Measurements from ENCODE around the gene CD163.
"Not testable (repeated sequence)": the region's sequence is repeated elsewhere in the genome, so short reads cannot be mapped to it uniquely, and the experiment has no call there.

CD163 gene

DNA sequence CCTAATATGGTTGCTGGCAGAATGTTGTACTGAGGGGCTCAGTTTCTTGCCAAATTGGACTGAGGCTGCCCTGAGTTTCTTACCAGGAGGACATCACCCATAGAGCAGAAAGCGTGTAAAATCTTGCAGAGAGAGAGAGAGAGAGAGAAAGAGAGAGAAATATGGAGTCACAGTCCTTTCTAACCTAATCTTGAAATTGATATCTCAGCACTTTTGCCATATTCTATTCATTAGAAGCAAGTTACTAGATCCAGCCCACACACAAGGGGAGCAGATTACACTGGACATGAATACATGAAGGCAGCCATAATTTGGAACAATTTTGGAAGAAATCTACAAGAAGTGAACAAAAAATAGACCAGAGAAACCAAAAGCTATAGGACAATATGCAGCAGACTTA, 55.5 kb downstream of the CD163 start:
- H3K9me3 ChIP-seq (ENCODE audit: control insufficient read depth in 1 of 2, low read length in 2 of 2), result no peaks in the 10 kb centered on the region
- H3K27me3 ChIP-seq (ENCODE audit: low read depth, low read length), result no peaks in the 10 kb centered on the region
- H3K4me3 ChIP-seq (ENCODE audit: low read depth in 1 of 2, low read length in 2 of 2), result no peak overlapping the region
- no peaks in the 10 kb centered on the region for H3K36me3 ChIP-seq (ENCODE audit: control insufficient read depth in 1 of 2, insufficient read depth in 2 of 2, low read length in 2 of 2)
- H3K27ac ChIP-seq (ENCODE audit: low read length), result no peak overlapping the region
- no peaks in the 10 kb centered on the region for H3K4me1 ChIP-seq (ENCODE audit: control insufficient read depth in 1 of 2, insufficient read depth in 2 of 2, low read length in 2 of 2)

GRCh38 chr12:7444537-7444936, 59.0 kb downstream of the CD163 start:
- Histone ChIP-seq H3K4me1 (ENCODE audit: control insufficient read depth in 1 of 2, insufficient read depth in 2 of 2, low read length in 2 of 2) (no peaks in the 10 kb centered on the region), H3K4me3 (ENCODE audit: low read depth in 1 of 2, low read length in 2 of 2) (no peak overlapping the region), H3K27ac (ENCODE audit: low read length) (no peak overlapping the region)

GRCh38 chr12:7444076-7444475, 59.5 kb downstream of the CD163 start, which contains the start of gene CD163L1:
Gene CD163L1, minus strand, starts transcription at chr12:7444153. Its CDS starts 26 bp downstream, at chr12:7444127.
- H3K4me1 ChIP-seq (ENCODE audit: control insufficient read depth in 1 of 2, insufficient read depth in 2 of 2, low read length in 2 of 2), result no peaks in the 10 kb centered on the region
- H3K27me3 ChIP-seq (ENCODE audit: low read depth, low read length), result no peaks in the 10 kb centered on the region
- H3K36me3 ChIP-seq (ENCODE audit: control insufficient read depth in 1 of 2, insufficient read depth in 2 of 2, low read length in 2 of 2), result no peaks in the 10 kb centered on the region
- no peak within 1 kb of the TSS for H3K4me3 ChIP-seq (ENCODE audit: low read depth in 1 of 2, low read length in 2 of 2)
- no peaks in the 10 kb centered on the region for H3K9me3 ChIP-seq (ENCODE audit: control insufficient read depth in 1 of 2, low read length in 2 of 2)
- no peak within 1 kb of the TSS for H3K27ac ChIP-seq (ENCODE audit: low read length)

More at GRCh38 chr12:7444537-7444936, 59.0 kb downstream of the CD163 start:
- Histone ChIP-seq H3K27me3 (ENCODE audit: low read depth, low read length) (no peaks in the 10 kb centered on the region), H3K9me3 (ENCODE audit: control insufficient read depth in 1 of 2, low read length in 2 of 2) (no peaks in the 10 kb centered on the region), H3K36me3 (ENCODE audit: control insufficient read depth in 1 of 2, insufficient read depth in 2 of 2, low read length in 2 of 2) (no peaks in the 10 kb centered on the region)

GRCh38 chr12:7441216-7441615, 62.4 kb downstream of the CD163 start:
- Histone ChIP-seq H3K27me3 (ENCODE audit: low read depth, low read length) (no peaks in the 10 kb centered on the region), H3K4me3 (ENCODE audit: low read depth in 1 of 2, low read length in 2 of 2) (no peak overlapping the region), H3K9me3 (ENCODE audit: control insufficient read depth in 1 of 2, low read length in 2 of 2) (no peaks in the 10 kb centered on the region), H3K36me3 (ENCODE audit: control insufficient read depth in 1 of 2, insufficient read depth in 2 of 2, low read length in 2 of 2) (no peaks in the 10 kb centered on the region), H3K27ac (ENCODE audit: low read length) (no peak overlapping the region), H3K4me1 (ENCODE audit: control insufficient read depth in 1 of 2, insufficient read depth in 2 of 2, low read length in 2 of 2) (no peaks in the 10 kb centered on the region)

DNA sequence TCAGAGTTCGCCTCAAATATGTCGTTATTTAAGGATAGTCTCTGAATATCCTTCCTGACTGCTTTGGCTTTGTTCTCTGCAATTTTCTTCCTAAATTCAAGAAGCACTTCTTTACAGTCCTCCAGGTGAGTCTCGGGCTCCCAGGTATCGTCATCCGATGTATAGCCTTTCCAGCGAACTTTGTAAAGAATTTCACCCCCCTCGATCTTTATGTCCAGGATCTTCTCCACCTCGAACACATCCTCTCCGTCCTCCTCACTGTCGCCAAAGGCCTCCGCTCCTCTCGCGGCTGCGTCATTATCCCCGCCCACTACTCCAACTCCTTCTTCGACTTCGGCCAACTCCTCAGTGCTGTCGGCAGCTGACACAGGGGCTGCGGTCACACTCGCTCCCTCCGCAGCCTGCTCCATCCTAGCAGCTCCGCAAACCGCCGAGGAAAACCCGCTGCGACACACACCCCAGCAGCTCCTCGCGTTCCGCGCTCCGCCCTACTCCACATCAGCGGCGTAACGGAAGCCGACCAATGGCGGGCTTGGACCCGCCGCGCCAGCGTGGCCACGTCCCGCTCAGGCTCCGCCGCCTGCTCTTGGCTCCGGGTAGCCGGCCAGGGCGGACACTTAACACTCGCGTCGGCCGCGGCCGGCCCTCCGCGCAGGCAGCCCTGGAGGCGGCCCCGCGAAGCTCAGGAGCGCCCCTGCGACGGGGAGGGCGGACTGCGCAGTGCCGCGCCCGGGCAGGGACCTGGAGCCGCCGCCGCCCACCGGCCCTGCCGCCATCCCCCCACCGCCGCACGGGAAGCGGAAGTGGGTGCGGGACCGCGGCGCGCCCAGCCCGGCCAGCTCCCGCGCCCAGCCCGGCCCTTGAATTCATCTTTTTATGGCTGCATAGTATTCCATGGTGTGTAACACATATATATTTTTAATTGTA, 63.7 kb downstream of the CD163 start:
- no peak overlapping the region for H3K27ac ChIP-seq (ENCODE audit: low read length)

GRCh38 chr12:7438291-7438995, 65.1 kb downstream of the CD163 start:
- not testable (repeated sequence) for H3K9me3 ChIP-seq (ENCODE audit: control insufficient read depth in 1 of 2, low read length in 2 of 2); H3K27ac ChIP-seq (ENCODE audit: low read length); H3K27me3 ChIP-seq (ENCODE audit: low read depth, low read length); H3K36me3 ChIP-seq (ENCODE audit: control insufficient read depth in 1 of 2, insufficient read depth in 2 of 2, low read length in 2 of 2); H3K4me3 ChIP-seq (ENCODE audit: low read depth in 1 of 2, low read length in 2 of 2); H3K4me1 ChIP-seq (ENCODE audit: control insufficient read depth in 1 of 2, insufficient read depth in 2 of 2, low read length in 2 of 2)

More for the DNA sequence above, 63.7 kb downstream of the CD163 start:
- peak overlapping the region in 1 of 2 donors; percentile 55 for H3K4me3 ChIP-seq (ENCODE audit: low read depth in 1 of 2, low read length in 2 of 2)
- H3K36me3 ChIP-seq (ENCODE audit: control insufficient read depth in 1 of 2, insufficient read depth in 2 of 2, low read length in 2 of 2), result no peaks in the 10 kb centered on the region
- no peaks in the 10 kb centered on the region for H3K4me1 ChIP-seq (ENCODE audit: control insufficient read depth in 1 of 2, insufficient read depth in 2 of 2, low read length in 2 of 2)
- H3K27me3 ChIP-seq (ENCODE audit: low read depth, low read length), result no peaks in the 10 kb centered on the region
- no peaks in the 10 kb centered on the region for H3K9me3 ChIP-seq (ENCODE audit: control insufficient read depth in 1 of 2, low read length in 2 of 2)

DNA sequence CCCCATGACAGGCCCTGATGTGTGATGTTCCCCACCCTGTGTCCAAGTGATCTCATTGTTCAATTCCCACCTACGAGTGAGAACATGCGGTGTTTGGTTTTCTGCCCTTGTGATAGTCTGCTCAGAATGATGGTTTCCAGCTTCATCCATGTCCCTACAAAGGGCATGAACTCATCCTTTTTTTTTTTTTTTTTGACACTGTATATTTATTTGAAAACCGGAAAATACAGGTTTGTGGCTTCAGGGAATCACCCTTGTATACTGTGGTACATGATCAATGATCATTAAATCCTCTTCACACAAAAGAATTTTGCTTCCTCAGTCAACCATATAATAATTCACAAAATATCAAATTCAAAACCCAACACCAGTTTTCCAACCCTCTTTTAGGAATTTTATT, 66.1 kb downstream of the CD163 start:
- H3K4me3 ChIP-seq (ENCODE audit: low read depth in 1 of 2, low read length in 2 of 2); H3K4me1 ChIP-seq (ENCODE audit: control insufficient read depth in 1 of 2, insufficient read depth in 2 of 2, low read length in 2 of 2); H3K27ac ChIP-seq (ENCODE audit: low read length); H3K27me3 ChIP-seq (ENCODE audit: low read depth, low read length); H3K9me3 ChIP-seq (ENCODE audit: control insufficient read depth in 1 of 2, low read length in 2 of 2); H3K36me3 ChIP-seq (ENCODE audit: control insufficient read depth in 1 of 2, insufficient read depth in 2 of 2, low read length in 2 of 2): not testable (repeated sequence)

DNA sequence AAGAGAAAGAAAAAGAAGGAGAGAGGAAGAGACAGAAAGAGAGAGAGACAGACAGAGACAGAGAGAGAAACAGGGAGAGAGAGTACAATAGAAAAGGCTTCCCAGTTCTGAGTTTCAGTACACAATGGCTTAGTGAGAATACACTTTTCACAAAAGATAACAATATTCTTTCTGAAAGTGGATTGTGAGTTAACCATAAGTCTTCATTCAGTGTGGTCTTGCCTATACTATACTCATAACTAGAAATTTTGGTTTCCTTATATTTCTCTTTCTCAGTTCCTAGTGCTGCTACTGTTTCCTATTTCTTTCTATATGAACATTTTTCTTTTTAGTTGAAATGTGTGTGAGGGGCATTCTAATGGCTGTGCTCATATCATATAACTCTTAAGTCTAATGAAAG, 68.9 kb downstream of the CD163 start:
- no peaks in the 10 kb centered on the region for H3K4me1 ChIP-seq (ENCODE audit: control insufficient read depth in 1 of 2, insufficient read depth in 2 of 2, low read length in 2 of 2)
- H3K27ac ChIP-seq (ENCODE audit: low read length), result no peak overlapping the region
- H3K4me3 ChIP-seq (ENCODE audit: low read depth in 1 of 2, low read length in 2 of 2), result no peak overlapping the region
- no peaks in the 10 kb centered on the region for H3K36me3 ChIP-seq (ENCODE audit: control insufficient read depth in 1 of 2, insufficient read depth in 2 of 2, low read length in 2 of 2)
- H3K27me3 ChIP-seq (ENCODE audit: low read depth, low read length), result no peaks in the 10 kb centered on the region
- no peaks in the 10 kb centered on the region for H3K9me3 ChIP-seq (ENCODE audit: control insufficient read depth in 1 of 2, low read length in 2 of 2)

- H3K36me3 ChIP-seq (ENCODE audit: control insufficient read depth in 1 of 2, insufficient read depth in 2 of 2, low read length in 2 of 2), result no peaks in the 10 kb centered on the region
- no peak overlapping the region for H3K27ac ChIP-seq (ENCODE audit: low read length)
- H3K4me1 ChIP-seq (ENCODE audit: control insufficient read depth in 1 of 2, insufficient read depth in 2 of 2, low read length in 2 of 2), result no peaks in the 10 kb centered on the region
- no peaks in the 10 kb centered on the region for H3K27me3 ChIP-seq (ENCODE audit: low read depth, low read length)
- H3K9me3 ChIP-seq (ENCODE audit: control insufficient read depth in 1 of 2, low read length in 2 of 2), result no peaks in the 10 kb centered on the region
- no peak overlapping the region for H3K4me3 ChIP-seq (ENCODE audit: low read depth in 1 of 2, low read length in 2 of 2)
Measured at GRCh38 chr12:7433276-7433822, 70.2 kb downstream of the CD163 start.

- Histone ChIP-seq H3K9me3 (ENCODE audit: control insufficient read depth in 1 of 2, low read length in 2 of 2) (no peaks in the 10 kb centered on the region), H3K27ac (ENCODE audit: low read length) (no peak overlapping the region), H3K4me1 (ENCODE audit: control insufficient read depth in 1 of 2, insufficient read depth in 2 of 2, low read length in 2 of 2) (no peaks in the 10 kb centered on the region), H3K36me3 (ENCODE audit: control insufficient read depth in 1 of 2, insufficient read depth in 2 of 2, low read length in 2 of 2) (no peaks in the 10 kb centered on the region), H3K27me3 (ENCODE audit: low read depth, low read length) (no peaks in the 10 kb centered on the region), H3K4me3 (ENCODE audit: low read depth in 1 of 2, low read length in 2 of 2) (no peak overlapping the region)
Measured at GRCh38 chr12:7431993-7432685, 71.4 kb downstream of the CD163 start.

All from muscle layer of duodenum (tissue), 2 donors.